Activated naive CD4-positive, alpha-beta T cell treated with anti-CD3 and anti-CD28 coated beads, Interleukin-2, amount 10 ng/mL, durations not matched to agents 7 days and 5 days (primary cell): ENCODE measurements around the gene RANBP17.
"Not testable (repeated sequence)": the region's sequence is repeated elsewhere in the genome, so short reads cannot be mapped to it uniquely, and the experiment has no call there.

Experiments
- CTCF ChIA-PET: fragments of 350-600 bp; sonication (Branson Sonifier 250); formaldehyde crosslinking; loops from one replicate; lab custom pipeline; 2021; ENCODE audit warnings: antibody characterized with exemption; lab: Charles Lee
- DNase-seq: peaks from one replicate; pipeline ENCODE4 v3.0.0-alpha.2; 2020
- H3K27ac Mint-ChIP-seq: one replicate; pipeline ENCODE4 v1.8.0; 2021; ENCODE audit warnings: mild to moderate bottlenecking, moderate library complexity, mixed read lengths
- H3K27me3 Mint-ChIP-seq: one replicate; pipeline ENCODE4 v1.8.0; 2021; ENCODE audit warnings: mild to moderate bottlenecking, mixed read lengths
- H3K36me3 Mint-ChIP-seq: one replicate; pipeline ENCODE4 v1.8.0; 2021; ENCODE audit warnings: mixed read lengths
- H3K4me1 Mint-ChIP-seq: one replicate; pipeline ENCODE4 v1.8.0; 2021; ENCODE audit warnings: mixed read lengths
- H3K4me3 Mint-ChIP-seq: one replicate; pipeline ENCODE4 v1.8.0; 2021; ENCODE audit warnings: mild to moderate bottlenecking, moderate library complexity, mixed read lengths
- H3K9me3 Mint-ChIP-seq: one replicate; pipeline ENCODE4 v1.8.0; 2021; ENCODE audit warnings: mixed read lengths

The RANBP17 gene

GRCh38 chr5:170885809-170886208, 24.0 kb downstream of the RANBP17 start:
- no peaks in the 10 kb centered on the region for H3K36me3 Mint-ChIP-seq
- CTCF ChIA-PET, result no interaction called here

DNA sequence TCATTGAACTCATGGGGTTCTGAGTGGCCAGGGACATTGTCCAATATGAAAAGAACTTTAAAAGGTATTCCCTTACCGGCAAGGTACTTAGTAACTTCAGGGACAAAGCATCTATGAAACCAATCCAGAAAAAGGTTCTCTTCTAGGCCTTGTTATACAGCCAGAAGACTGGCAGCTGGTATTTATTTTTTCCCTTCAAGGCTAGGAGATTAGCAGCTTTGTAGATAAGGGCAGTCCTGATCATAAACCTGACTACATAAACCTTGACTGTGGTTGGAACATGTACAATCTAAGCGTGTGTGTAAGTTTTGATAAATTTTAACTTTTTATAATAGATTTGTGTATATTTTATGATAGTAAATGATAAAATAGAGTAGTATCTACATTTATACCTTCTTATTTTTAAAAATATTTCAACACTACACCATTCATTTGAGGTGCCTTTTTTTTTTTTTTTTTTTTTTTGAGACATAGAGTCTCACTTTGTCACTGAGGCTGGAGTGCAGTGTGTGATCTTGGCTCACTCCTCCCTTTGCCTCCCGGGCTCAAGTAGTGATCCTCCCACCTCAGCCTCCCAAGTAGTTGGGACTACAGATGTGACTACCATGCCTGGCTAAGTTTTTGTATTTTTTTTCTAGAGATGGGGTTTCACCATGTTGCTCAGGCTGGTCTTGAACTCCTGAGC, 24.5 kb downstream of the RANBP17 start:
- Mint-ChIP-seq H3K4me3 (no peak overlapping the region), H3K9me3 (no peaks in the 10 kb centered on the region)

More at GRCh38 chr5:170885809-170886208, 24.0 kb downstream of the RANBP17 start:
- no peak overlapping the region for H3K4me3 Mint-ChIP-seq
- no peaks in the 10 kb centered on the region for H3K9me3 Mint-ChIP-seq
- no peaks in the 10 kb centered on the region for H3K4me1 Mint-ChIP-seq
- no peaks in the 10 kb centered on the region for H3K27me3 Mint-ChIP-seq
- H3K27ac Mint-ChIP-seq, result no peak overlapping the region
- no peak for DNase-seq

GRCh38 chr5:170892196-170892595, 30.4 kb downstream of the RANBP17 start:
- CTCF ChIA-PET, result no interaction called here
- H3K9me3 Mint-ChIP-seq, result no peaks in the 10 kb centered on the region
- H3K4me1 Mint-ChIP-seq, result no peaks in the 10 kb centered on the region
- H3K36me3 Mint-ChIP-seq, result no peaks in the 10 kb centered on the region
- H3K27ac Mint-ChIP-seq, result no peak overlapping the region
- DNase-seq, result no peak
- H3K27me3 Mint-ChIP-seq, result no peaks in the 10 kb centered on the region
- no peak overlapping the region for H3K4me3 Mint-ChIP-seq

More for the DNA sequence above, 24.5 kb downstream of the RANBP17 start:
- no peaks in the 10 kb centered on the region for H3K36me3 Mint-ChIP-seq
- H3K4me1 Mint-ChIP-seq, result no peaks in the 10 kb centered on the region
- CTCF ChIA-PET, result no interaction called here
- no peaks in the 10 kb centered on the region for H3K27me3 Mint-ChIP-seq
- H3K27ac Mint-ChIP-seq, result no peak overlapping the region
- DNase-seq, result no peak

GRCh38 chr5:170894665-170895064, 32.8 kb downstream of the RANBP17 start:
- Mint-ChIP-seq H3K9me3 (no peaks in the 10 kb centered on the region), H3K36me3 (no peaks in the 10 kb centered on the region), H3K27me3 (no peaks in the 10 kb centered on the region), H3K4me1 (no peaks in the 10 kb centered on the region), H3K27ac (no peak overlapping the region), H3K4me3 (no peak overlapping the region)
- no peak for DNase-seq
- CTCF ChIA-PET, result interaction anchor here (0.8 to 1.6 kb wide), 2 partner anchors 12 to 150 kb away, joined by 3 to 4 read pairs; no protein-coding TSS in a partner anchor

DNA sequence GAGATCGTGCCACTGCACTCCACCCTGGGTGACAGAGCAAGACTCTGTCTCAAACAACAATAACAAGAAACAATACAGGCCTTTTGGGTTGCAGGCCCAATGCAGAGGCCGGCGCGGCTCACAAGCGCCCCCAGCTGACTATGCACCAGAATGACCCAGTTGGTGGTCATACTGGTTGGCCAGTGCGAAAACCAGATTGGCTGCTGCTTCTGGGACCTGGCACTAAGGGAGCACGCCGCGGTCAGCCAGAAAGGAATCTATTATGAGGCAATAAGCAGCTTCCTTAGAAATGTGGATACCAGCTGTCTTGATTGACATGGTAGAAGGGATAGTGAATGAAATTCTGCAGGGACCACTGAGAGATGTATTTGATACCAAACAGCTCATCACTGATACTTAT, 35.0 kb downstream of the RANBP17 start:
- Mint-ChIP-seq H3K27ac (no peak overlapping the region), H3K4me3 (no peak overlapping the region), H3K36me3 (no peaks in the 10 kb centered on the region), H3K27me3 (no peaks in the 10 kb centered on the region), H3K4me1 (no peaks in the 10 kb centered on the region), H3K9me3 (no peaks in the 10 kb centered on the region)
- CTCF ChIA-PET, result no interaction called here
- no peak for DNase-seq

GRCh38 chr5:170903075-170903474, 41.3 kb downstream of the RANBP17 start:
- no peak for DNase-seq
- Mint-ChIP-seq H3K27ac (no peak overlapping the region), H3K9me3 (no peaks in the 10 kb centered on the region), H3K27me3 (no peaks in the 10 kb centered on the region), H3K36me3 (no peaks in the 10 kb centered on the region), H3K4me1 (no peaks in the 10 kb centered on the region), H3K4me3 (no peak overlapping the region)
- CTCF ChIA-PET, result no interaction called here

GRCh38 chr5:170907758-170908157, 45.9 kb downstream of the RANBP17 start:
- Mint-ChIP-seq H3K4me3 (no peak overlapping the region), H3K27ac (no peak overlapping the region), H3K9me3 (no peaks in the 10 kb centered on the region), H3K36me3 (no peaks in the 10 kb centered on the region), H3K27me3 (no peaks in the 10 kb centered on the region), H3K4me1 (no peaks in the 10 kb centered on the region)
- CTCF ChIA-PET, result no interaction called here
- no peak for DNase-seq

- Mint-ChIP-seq H3K36me3 (no peaks in the 10 kb centered on the region), H3K9me3 (no peaks in the 10 kb centered on the region), H3K4me3 (no peak overlapping the region), H3K27me3 (no peaks in the 10 kb centered on the region), H3K4me1 (no peaks in the 10 kb centered on the region), H3K27ac (no peak overlapping the region)
- CTCF ChIA-PET, result no interaction called here
- no peak for DNase-seq
Measured at GRCh38 chr5:170913573-170913972, 51.8 kb downstream of the RANBP17 start.

DNA sequence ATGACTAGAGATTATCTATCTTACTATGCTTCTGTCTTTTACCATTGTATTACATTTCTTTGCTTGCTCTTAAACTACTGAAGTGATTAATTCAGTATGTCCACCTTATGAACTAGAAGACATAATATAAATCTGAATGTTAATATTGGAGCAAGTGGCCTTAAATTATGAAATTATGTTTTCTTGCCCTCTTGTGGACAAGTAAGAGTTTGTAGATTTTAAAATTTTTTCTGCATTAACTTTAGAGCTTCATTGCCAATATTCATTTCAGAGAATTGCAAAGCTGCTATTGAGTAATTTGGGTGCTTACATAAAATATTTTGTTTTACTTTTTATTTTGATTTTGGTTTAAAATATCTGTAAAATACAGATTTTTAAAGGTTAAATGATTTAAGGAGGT, 55.3 kb downstream of the RANBP17 start:
- H3K4me3 Mint-ChIP-seq, result no peak overlapping the region
- no peaks in the 10 kb centered on the region for H3K4me1 Mint-ChIP-seq
- no peak overlapping the region for H3K27ac Mint-ChIP-seq
- no peaks in the 10 kb centered on the region for H3K9me3 Mint-ChIP-seq
- H3K27me3 Mint-ChIP-seq, result no peaks in the 10 kb centered on the region
- no peaks in the 10 kb centered on the region for H3K36me3 Mint-ChIP-seq
- CTCF ChIA-PET, result no interaction called here
- DNase-seq, result no peak

DNA sequence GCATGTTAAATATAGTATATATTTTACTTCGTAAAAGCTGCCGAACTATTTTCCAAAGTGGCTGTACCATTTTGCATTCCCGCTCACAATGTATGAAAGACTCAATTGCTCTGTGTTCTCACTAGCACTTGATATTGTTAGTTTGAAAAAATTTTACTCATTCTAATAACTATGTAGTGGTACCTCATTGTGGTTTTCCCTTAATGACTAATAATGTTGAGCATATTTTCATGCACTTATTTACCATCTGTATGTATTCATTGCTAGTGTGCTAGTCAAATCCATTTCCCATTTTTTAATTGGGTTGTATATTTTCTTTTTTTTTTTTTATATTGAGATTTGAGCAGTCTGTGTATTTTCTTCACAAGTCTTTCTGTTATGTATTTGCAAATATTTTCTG, 58.4 kb downstream of the RANBP17 start:
- DNase-seq, result no peak
- Mint-ChIP-seq H3K9me3 (no peaks in the 10 kb centered on the region), H3K4me1 (no peaks in the 10 kb centered on the region), H3K4me3 (no peak overlapping the region), H3K36me3 (no peaks in the 10 kb centered on the region), H3K27ac (no peak overlapping the region), H3K27me3 (no peaks in the 10 kb centered on the region)
- CTCF ChIA-PET, result no interaction called here

GRCh38 chr5:170922331-170922730, 60.5 kb downstream of the RANBP17 start:
- H3K27me3 Mint-ChIP-seq, CTCF ChIA-PET, DNase-seq, H3K36me3 Mint-ChIP-seq, H3K9me3 Mint-ChIP-seq, H3K27ac Mint-ChIP-seq, H3K4me3 Mint-ChIP-seq, H3K4me1 Mint-ChIP-seq: not testable (repeated sequence)

- CTCF ChIA-PET, result no interaction called here
- H3K36me3 Mint-ChIP-seq, result no peaks in the 10 kb centered on the region
- no peaks in the 10 kb centered on the region for H3K27me3 Mint-ChIP-seq
- H3K9me3 Mint-ChIP-seq, result no peaks in the 10 kb centered on the region
- H3K27ac Mint-ChIP-seq, result no peak overlapping the region
- no peak for DNase-seq
- no peak overlapping the region for H3K4me3 Mint-ChIP-seq
- H3K4me1 Mint-ChIP-seq, result no peaks in the 10 kb centered on the region
Measured at GRCh38 chr5:170923910-170924620, 62.2 kb downstream of the RANBP17 start.

DNA sequence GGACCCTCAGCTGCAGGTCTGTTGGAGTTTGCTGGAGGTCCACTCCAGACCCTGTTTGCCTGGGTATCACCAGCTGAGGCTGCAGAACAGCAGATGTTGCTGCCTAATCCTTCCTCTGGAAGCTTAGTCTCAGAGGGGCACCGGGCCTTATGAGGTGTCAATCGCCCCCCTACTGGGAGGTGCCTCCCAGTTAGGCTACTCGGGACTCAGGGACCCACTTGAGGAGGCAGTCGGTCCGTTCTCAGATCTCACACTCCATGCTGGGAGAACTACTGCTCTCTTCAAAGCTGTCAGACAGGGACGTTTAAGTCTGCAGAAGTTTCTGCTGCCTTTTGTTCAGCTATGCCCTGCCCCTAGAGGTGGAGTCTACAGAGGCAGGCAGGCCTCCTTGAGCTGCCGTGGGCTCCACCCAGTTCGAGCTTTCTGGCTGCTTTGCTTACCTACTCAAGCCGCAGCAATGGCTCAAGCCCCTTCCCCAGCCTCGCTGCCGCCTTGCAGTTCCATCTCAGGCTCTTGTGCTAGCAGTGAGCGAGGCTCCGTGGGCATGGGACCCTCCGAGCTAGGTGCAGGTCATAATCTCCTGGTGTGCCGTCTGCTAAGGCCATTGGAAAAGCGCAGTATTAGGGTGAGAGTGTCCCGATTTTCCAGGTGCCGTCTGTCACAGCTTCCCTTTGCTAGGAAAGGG, 73.9 kb downstream of the RANBP17 start:
- H3K9me3 Mint-ChIP-seq, DNase-seq, H3K36me3 Mint-ChIP-seq, H3K4me1 Mint-ChIP-seq, H3K27ac Mint-ChIP-seq, H3K4me3 Mint-ChIP-seq, H3K27me3 Mint-ChIP-seq, CTCF ChIA-PET: not testable (repeated sequence)

- no peak overlapping the region for H3K27ac Mint-ChIP-seq
- DNase-seq, result no peak
- no peaks in the 10 kb centered on the region for H3K9me3 Mint-ChIP-seq
- CTCF ChIA-PET, result no interaction called here
- H3K4me1 Mint-ChIP-seq, result no peaks in the 10 kb centered on the region
- H3K36me3 Mint-ChIP-seq, result no peaks in the 10 kb centered on the region
- H3K4me3 Mint-ChIP-seq, result no peak overlapping the region
- no peaks in the 10 kb centered on the region for H3K27me3 Mint-ChIP-seq
Measured at GRCh38 chr5:170937072-170937471, 75.3 kb downstream of the RANBP17 start.

DNA sequence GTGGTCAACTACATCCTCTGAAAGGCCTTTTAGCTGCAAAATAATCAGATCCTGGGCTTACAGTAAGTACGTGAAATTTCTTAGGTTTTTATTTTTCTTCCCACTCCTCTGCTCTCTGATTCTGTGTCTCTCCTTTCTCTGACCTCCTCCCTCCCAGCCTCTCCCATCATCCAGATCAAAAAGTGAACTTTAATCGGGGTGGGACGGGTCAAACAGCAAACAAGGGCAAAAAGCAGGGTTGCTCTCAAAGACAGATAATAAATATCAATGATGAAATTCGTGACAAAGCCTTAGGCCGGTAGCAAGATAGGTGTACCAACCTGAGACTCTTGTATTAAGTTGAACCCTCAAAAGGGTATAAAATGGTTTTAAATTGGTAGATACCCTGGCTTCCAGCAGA, 76.1 kb downstream of the RANBP17 start:
- H3K4me3 Mint-ChIP-seq, result no peak overlapping the region
- H3K36me3 Mint-ChIP-seq, result no peaks in the 10 kb centered on the region
- no peaks in the 10 kb centered on the region for H3K4me1 Mint-ChIP-seq
- CTCF ChIA-PET, result no interaction called here
- no peaks in the 10 kb centered on the region for H3K9me3 Mint-ChIP-seq
- no peak for DNase-seq
- H3K27ac Mint-ChIP-seq, result no peak overlapping the region
- H3K27me3 Mint-ChIP-seq, result no peaks in the 10 kb centered on the region
